ENCODE measurements around the gene SLC35A2.

- no peak for TF ChIP-seq CTCF (IDR thresholded peaks at IDR 0.05 in 4 of 5, conservative IDR thresholded peaks at IDR 0.05 in 1 of 5)
- TF ChIP-seq POLR2A (IDR thresholded peaks at IDR 0.05), result no peak
Measured at GRCh38 chrX:48904180-48904579, 7.3 kb downstream of the SLC35A2 start.
